ENCODE measurements around the gene CEACAM19.

GRCh38 chr19:44637390-44637764, 33.9 kb upstream of the CEACAM19 start:
- TF ChIP-seq CTCF (IDR thresholded peaks at IDR 0.05; ENCODE audit: insufficient read depth, low read length, poor library complexity, severe bottlenecking) (no peak), EZH2phosphoT487 (conservative IDR thresholded peaks at IDR 0.05; ENCODE audit: low read length) (no peak)
